OCI-LY7 (cell line): ENCODE measurements around the gene RBFOX1. TPM values are rescaled to one million over a fixed set of nuclear protein-coding genes. Genes with fewer than 3 reads are reported as not detected.

Source experiments
- BruUV-seq: library from RNA; stranded (reverse); fragments of 400-500 nt; replicated peaks from 2 replicates; lab custom pipeline; 2021; lab: Mats Ljungman, UMichigan
- CTCF ChIA-PET: fragments of 300-600 bp; sonication (Branson Sonifier 250); formaldehyde crosslinking; loops from one replicate; lab custom pipeline; 2022; ENCODE audit warnings: antibody characterized with exemption; ENCODE audit not compliant: unreplicated experiment; lab: Charles Lee
- POLR2A ChIA-PET: fragments of 300-600 bp; sonication (Branson Sonifier 250); formaldehyde crosslinking; loops from one replicate; lab custom pipeline; 2022; ENCODE audit warnings: antibody characterized with exemption; lab: Charles Lee
- DNase-seq: peaks from one replicate; pipeline ENCODE4 v3.0.0-alpha.2; 2015; ENCODE audit warnings: low spot score
- H2AFZ ChIP-seq: fragments of 200-600 bp; sonication (generic), shearing (Covaris generic); 2 replicates; pipeline ENCODE4 v1.6.1; 2014; ENCODE audit warnings: mild to moderate bottlenecking, antibody characterized with exemption, low read length, moderate library complexity
- H3K27ac ChIP-seq: fragments of 200-600 bp; sonication (generic); 2 replicates; pipeline ENCODE4 v1.5.1; 2014; ENCODE audit warnings: mixed run types, low read depth, mild to moderate bottlenecking, moderate library complexity, low read length, inconsistent platforms; ENCODE audit not compliant: poor library complexity, severe bottlenecking
- H3K36me3 ChIP-seq: fragments of 200-600 bp; sonication (generic); 2 replicates; pipeline ENCODE4 v1.6.1; 2014; ENCODE audit warnings: mild to moderate bottlenecking, antibody characterized with exemption, low read length, moderate library complexity, mixed read lengths; ENCODE audit not compliant: insufficient read depth
- H3K4me1 ChIP-seq: fragments of 200-600 bp; sonication (generic); 2 replicates; pipeline ENCODE4 v1.5.1; 2014; ENCODE audit warnings: mild to moderate bottlenecking, low read length; ENCODE audit not compliant: insufficient read depth, poor library complexity, severe bottlenecking
- H3K4me2 ChIP-seq: fragments of 200-600 bp; sonication (generic); 2 replicates; pipeline ENCODE4 v1.6.1; 2014; ENCODE audit warnings: mild to moderate bottlenecking, low read length
- H3K4me3 ChIP-seq: fragments of 200-600 bp; sonication (generic); 2 replicates; pipeline ENCODE4 v1.5.1; 2014; ENCODE audit warnings: mild to moderate bottlenecking, low read depth, low read length; ENCODE audit not compliant: poor library complexity, severe bottlenecking
- H3K79me2 ChIP-seq: fragments of 200-600 bp; sonication (generic); 2 replicates; pipeline ENCODE4 v1.6.1; 2016; ENCODE audit warnings: low read depth, mild to moderate bottlenecking, low read length, moderate library complexity, mixed read lengths; ENCODE audit not compliant: insufficient read depth
- H3K9me2 ChIP-seq: fragments of 200-600 bp; sonication (generic); 2 replicates; pipeline ENCODE4 v1.6.1; 2016; ENCODE audit warnings: mild to moderate bottlenecking, low read length, mixed read lengths; ENCODE audit not compliant: insufficient read depth
- H3K9me3 ChIP-seq: fragments of 200-600 bp; sonication (generic); 2 replicates; pipeline ENCODE4 v1.6.1; 2014; ENCODE audit warnings: mild to moderate bottlenecking, mixed run types, low read length, mixed read lengths
- H4K20me1 ChIP-seq: fragments of 200-600 bp; sonication (generic); 2 replicates; pipeline ENCODE4 v1.6.1; 2014; ENCODE audit warnings: mild to moderate bottlenecking, antibody characterized with exemption, low read length, moderate library complexity, mixed read lengths; ENCODE audit not compliant: insufficient read depth
- EZH2phosphoT487 ChIP-seq: fragments of 200-600 bp; sonication (generic); IDR thresholded peaks from 2 replicates; pipeline ENCODE4 v1.6.1; 2018; ENCODE audit warnings: low read depth, borderline replicate concordance, mild to moderate bottlenecking, mixed run types, antibody characterized with exemption, low read length, moderate library complexity, mixed read lengths
- intact Hi-C: fragments of 100-400 bp; cut with micrococcal nuclease; formaldehyde crosslinking; loops from one replicate; pipeline ENCODE4 v1.10.0; 2022; ENCODE audit not compliant: unreplicated experiment
- total RNA-seq, 2 experiments: library from RNA; depleted of rRNA in 1 of 2; stranded (reverse); fragments of >200 nt in 1 of 2; shearing (Covaris generic) in 1 of 2; gene quantifications; 2 replicates each; pipeline ENCODE4 v1.2.3, GENCODE V29; 2014 to 2022
- TF ChIP-seq, protein P1 (sequence below): fragments of 200-600 bp; sonication (generic); conservative IDR thresholded peaks from 2 replicates; pipeline ENCODE4 v1.5.1; 2014; ENCODE audit warnings: mild to moderate bottlenecking, antibody characterized with exemption, low read length, moderate library complexity, mixed read lengths

Gene RBFOX1
- total RNA-seq, 2 experiments from 2014 or later: not detected

DNA sequence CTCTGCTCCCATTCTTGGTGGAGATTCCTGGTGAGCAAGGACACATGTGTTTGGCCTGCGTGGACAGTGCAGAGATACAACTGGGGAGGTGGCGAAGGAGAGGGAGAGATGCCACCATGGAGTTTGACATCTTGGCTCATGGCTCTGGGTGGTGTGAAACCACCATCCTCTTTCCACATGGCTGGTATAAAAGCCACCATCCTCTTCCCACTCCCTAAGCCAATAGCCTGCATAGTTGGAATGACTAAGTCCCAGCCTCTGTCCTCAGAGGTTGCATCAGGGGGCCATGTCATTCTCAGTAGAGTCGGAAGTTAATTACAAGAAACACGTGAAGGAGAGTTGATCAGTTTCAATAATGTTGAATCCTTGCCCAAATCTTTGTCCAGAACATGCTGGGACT lies 10.0 kb downstream of the RBFOX1 start:
- intact Hi-C loops: no loop called here
- DNase-seq: no peak
- Histone ChIP-seq H3K4me2 (no peak overlapping the region), H3K9me2 (no peaks in the 10 kb centered on the region), H3K4me3 (no peak overlapping the region), H4K20me1 (no peaks in the 10 kb centered on the region), H3K9me3 (no peaks in the 10 kb centered on the region), H3K79me2 (no peaks in the 10 kb centered on the region), H3K4me1 (no peaks in the 10 kb centered on the region), H3K36me3 (no peaks in the 10 kb centered on the region), H3K27ac (no peak overlapping the region), H2AFZ (no peak overlapping the region)
- TF ChIP-seq EZH2phosphoT487: no peak
- TF ChIP-seq, protein P1, sequence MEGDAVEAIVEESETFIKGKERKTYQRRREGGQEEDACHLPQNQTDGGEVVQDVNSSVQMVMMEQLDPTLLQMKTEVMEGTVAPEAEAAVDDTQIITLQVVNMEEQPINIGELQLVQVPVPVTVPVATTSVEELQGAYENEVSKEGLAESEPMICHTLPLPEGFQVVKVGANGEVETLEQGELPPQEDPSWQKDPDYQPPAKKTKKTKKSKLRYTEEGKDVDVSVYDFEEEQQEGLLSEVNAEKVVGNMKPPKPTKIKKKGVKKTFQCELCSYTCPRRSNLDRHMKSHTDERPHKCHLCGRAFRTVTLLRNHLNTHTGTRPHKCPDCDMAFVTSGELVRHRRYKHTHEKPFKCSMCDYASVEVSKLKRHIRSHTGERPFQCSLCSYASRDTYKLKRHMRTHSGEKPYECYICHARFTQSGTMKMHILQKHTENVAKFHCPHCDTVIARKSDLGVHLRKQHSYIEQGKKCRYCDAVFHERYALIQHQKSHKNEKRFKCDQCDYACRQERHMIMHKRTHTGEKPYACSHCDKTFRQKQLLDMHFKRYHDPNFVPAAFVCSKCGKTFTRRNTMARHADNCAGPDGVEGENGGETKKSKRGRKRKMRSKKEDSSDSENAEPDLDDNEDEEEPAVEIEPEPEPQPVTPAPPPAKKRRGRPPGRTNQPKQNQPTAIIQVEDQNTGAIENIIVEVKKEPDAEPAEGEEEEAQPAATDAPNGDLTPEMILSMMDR: no peak
- CTCF ChIA-PET: no interaction called here
- BruUV-seq: no TSS peak
- POLR2A ChIA-PET: no interaction called here

DNA sequence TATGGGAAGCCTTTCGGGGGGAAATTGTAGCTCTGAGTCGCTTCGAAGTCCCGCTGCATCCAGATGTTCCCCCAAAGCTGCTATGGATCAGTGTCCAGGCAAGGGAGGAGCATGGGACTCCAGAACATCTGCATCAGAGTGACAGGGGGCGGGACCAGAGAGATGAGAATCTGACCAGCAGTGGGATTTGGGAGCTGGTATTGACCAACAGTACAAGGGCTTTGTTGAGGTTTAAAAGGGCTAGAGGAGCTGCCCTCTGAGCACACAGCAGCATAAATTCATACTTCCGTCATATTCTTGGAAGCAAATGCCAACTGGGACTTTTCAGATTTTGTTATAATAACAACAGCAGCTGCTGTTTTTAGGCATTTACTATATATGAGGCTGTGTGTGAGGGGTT lies 10.6 kb downstream of the RBFOX1 start:
- H2AFZ ChIP-seq: no peak overlapping the region
- POLR2A ChIA-PET: no interaction called here
- H3K79me2 ChIP-seq: no peaks in the 10 kb centered on the region
- H3K4me3 ChIP-seq: no peak overlapping the region
- H3K9me3 ChIP-seq: no peaks in the 10 kb centered on the region
- CTCF ChIA-PET: no interaction called here
- no peak for DNase-seq
- H3K9me2 ChIP-seq: no peaks in the 10 kb centered on the region
- no peak overlapping the region for H3K27ac ChIP-seq
- no peaks in the 10 kb centered on the region for H3K4me1 ChIP-seq
- no peak overlapping the region for H3K4me2 ChIP-seq
- intact Hi-C loops: no loop called here
- no peaks in the 10 kb centered on the region for H3K36me3 ChIP-seq
- no peak for TF ChIP-seq EZH2phosphoT487
- TF ChIP-seq, protein P1: no peak
- BruUV-seq: no TSS peak
- no peaks in the 10 kb centered on the region for H4K20me1 ChIP-seq

DNA sequence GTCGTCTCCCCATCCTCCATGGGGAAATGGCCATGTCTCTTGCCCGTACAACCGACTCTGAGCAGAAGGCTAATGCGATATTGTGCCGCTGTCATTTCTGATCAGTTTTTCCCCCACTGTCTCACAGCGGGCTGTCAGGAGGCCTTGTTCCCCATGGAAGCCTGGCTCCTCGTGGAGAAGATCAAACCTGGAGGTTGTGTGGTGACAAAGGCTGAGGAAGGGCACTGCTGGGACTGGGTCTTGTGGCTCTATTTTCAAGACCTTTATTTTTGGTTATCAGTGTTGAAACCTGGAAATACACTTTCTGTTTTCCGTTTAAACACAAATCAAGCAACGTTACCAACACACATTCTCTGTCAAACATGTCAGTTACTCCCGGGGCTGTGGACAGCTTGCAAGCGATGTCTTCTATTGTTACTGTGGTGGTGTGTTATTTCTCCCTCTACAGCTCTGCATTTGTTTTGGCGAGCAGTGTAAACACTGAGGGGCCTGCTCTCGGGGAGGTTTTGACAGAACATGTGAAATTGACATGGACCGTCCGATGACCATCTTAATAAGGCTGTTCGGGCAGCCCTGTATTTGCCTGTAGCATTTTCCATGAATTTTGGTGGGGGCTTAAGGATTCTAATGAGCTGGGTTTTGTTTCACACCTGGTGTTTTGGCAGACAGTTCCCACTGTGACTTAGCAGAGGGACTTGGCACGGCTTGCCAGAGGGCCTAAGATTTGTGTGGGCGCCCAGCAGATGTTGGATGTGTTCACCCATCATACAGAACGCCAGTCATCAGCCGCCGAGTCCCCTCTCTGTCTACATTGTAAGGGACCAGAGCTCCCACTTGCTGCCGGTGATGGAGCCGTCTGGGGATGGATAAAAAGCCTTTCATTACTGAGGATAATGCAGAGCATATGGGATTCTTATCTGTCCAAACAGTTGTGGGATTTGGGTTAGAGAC lies 12.5 kb downstream of the RBFOX1 start:
- H4K20me1 ChIP-seq: no peaks in the 10 kb centered on the region
- no peaks in the 10 kb centered on the region for H3K9me3 ChIP-seq
- no peaks in the 10 kb centered on the region for H3K4me1 ChIP-seq
- H2AFZ ChIP-seq: no peak overlapping the region
- no TSS peak for BruUV-seq
- H3K79me2 ChIP-seq: no peaks in the 10 kb centered on the region
- no peaks in the 10 kb centered on the region for H3K36me3 ChIP-seq
- H3K4me3 ChIP-seq: no peak overlapping the region
- TF ChIP-seq EZH2phosphoT487: no peak
- TF ChIP-seq, protein P1: no peak
- ChIA-PET CTCF (interaction anchor here (0.5 kb wide), 1 partner anchor 19 kb away, joined by 3 read pairs; no protein-coding TSS in a partner anchor), POLR2A (no interaction called here)
- no peaks in the 10 kb centered on the region for H3K9me2 ChIP-seq
- no peak overlapping the region for H3K4me2 ChIP-seq
- intact Hi-C loops: no loop called here
- no peak overlapping the region for H3K27ac ChIP-seq
- no peak for DNase-seq
